Gastroesophageal sphincter (tissue), 3 donors: Measurements from ENCODE around the gene PTPRN2.

Experiments
- EP300 ChIP-seq: sonication (generic); formaldehyde crosslinking; IDR thresholded peaks from one replicate; pipeline ENCODE4 v1.6.1; 2017; ENCODE audit warnings: antibody characterized with exemption, mild to moderate bottlenecking
- POLR2AphosphoS5 ChIP-seq: sonication (generic); formaldehyde crosslinking; IDR thresholded peaks from one replicate; pipeline ENCODE4 v1.6.1; 2017; ENCODE audit warnings: antibody characterized with exemption
- TF ChIP-seq, protein P1 (sequence below), 4 experiments: fragments of 200-600 bp in 2 of 4; fragments of 450-650 bp in 2 of 4; sonication (generic) in 1 of 4; IDR thresholded peaks; one replicate each; pipeline ENCODE4 v1.5.1; 2017 to 2019; ENCODE audit warnings: antibody characterized with exemption in 4 of 4, mild to moderate bottlenecking in 2 of 4, moderate library complexity in 2 of 4

- no peak for TF ChIP-seq EP300
- TF ChIP-seq, protein P1, sequence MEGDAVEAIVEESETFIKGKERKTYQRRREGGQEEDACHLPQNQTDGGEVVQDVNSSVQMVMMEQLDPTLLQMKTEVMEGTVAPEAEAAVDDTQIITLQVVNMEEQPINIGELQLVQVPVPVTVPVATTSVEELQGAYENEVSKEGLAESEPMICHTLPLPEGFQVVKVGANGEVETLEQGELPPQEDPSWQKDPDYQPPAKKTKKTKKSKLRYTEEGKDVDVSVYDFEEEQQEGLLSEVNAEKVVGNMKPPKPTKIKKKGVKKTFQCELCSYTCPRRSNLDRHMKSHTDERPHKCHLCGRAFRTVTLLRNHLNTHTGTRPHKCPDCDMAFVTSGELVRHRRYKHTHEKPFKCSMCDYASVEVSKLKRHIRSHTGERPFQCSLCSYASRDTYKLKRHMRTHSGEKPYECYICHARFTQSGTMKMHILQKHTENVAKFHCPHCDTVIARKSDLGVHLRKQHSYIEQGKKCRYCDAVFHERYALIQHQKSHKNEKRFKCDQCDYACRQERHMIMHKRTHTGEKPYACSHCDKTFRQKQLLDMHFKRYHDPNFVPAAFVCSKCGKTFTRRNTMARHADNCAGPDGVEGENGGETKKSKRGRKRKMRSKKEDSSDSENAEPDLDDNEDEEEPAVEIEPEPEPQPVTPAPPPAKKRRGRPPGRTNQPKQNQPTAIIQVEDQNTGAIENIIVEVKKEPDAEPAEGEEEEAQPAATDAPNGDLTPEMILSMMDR (IDR thresholded peaks at IDR 0.05): no peak
- TF ChIP-seq POLR2AphosphoS5: no peak
Measured at GRCh38 chr7:157543791-157544190, 1043.8 kb downstream of the PTPRN2 start.
